Measurements from ENCODE around the gene STK32A.

DNA sequence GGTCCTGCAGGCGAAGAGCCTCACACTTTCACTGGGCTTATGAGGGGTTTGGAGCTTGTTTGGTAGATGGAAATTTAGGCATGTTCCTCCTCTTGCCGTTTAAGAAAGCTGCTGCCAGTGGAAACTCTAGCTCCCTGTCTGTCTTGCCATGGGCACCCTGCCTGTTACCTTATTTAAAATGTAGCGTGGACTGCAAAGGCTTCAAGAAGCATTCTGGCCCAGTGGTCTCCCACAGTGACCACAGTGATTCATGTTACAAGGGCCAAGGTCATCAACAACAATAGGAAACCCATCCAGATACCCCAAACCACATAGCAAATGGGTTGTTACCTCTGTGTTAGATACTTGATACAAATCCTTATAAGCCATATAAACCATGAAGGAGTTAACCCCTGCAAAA is 178.4 kb downstream of the STK32A start:
- TF ChIP-seq, protein P1, sequence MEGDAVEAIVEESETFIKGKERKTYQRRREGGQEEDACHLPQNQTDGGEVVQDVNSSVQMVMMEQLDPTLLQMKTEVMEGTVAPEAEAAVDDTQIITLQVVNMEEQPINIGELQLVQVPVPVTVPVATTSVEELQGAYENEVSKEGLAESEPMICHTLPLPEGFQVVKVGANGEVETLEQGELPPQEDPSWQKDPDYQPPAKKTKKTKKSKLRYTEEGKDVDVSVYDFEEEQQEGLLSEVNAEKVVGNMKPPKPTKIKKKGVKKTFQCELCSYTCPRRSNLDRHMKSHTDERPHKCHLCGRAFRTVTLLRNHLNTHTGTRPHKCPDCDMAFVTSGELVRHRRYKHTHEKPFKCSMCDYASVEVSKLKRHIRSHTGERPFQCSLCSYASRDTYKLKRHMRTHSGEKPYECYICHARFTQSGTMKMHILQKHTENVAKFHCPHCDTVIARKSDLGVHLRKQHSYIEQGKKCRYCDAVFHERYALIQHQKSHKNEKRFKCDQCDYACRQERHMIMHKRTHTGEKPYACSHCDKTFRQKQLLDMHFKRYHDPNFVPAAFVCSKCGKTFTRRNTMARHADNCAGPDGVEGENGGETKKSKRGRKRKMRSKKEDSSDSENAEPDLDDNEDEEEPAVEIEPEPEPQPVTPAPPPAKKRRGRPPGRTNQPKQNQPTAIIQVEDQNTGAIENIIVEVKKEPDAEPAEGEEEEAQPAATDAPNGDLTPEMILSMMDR (conservative IDR thresholded peaks at IDR 0.05; ENCODE audit: low read length) = no peak
- no peak for TF ChIP-seq EZH2phosphoT487 (IDR thresholded peaks at IDR 0.05; ENCODE audit: borderline replicate concordance)

Measured in Loucy (cell line).